GM19193 (cell line): ENCODE results near the gene SAMMSON.

Experiments used
- POLR2A ChIP-seq: IDR thresholded peaks from 4 replicates; pipeline ENCODE4 v1.6.1; 2011; ENCODE audit not compliant: insufficient read depth, insufficient read length; ENCODE audit errors: extremely low read depth

Gene SAMMSON

DNA sequence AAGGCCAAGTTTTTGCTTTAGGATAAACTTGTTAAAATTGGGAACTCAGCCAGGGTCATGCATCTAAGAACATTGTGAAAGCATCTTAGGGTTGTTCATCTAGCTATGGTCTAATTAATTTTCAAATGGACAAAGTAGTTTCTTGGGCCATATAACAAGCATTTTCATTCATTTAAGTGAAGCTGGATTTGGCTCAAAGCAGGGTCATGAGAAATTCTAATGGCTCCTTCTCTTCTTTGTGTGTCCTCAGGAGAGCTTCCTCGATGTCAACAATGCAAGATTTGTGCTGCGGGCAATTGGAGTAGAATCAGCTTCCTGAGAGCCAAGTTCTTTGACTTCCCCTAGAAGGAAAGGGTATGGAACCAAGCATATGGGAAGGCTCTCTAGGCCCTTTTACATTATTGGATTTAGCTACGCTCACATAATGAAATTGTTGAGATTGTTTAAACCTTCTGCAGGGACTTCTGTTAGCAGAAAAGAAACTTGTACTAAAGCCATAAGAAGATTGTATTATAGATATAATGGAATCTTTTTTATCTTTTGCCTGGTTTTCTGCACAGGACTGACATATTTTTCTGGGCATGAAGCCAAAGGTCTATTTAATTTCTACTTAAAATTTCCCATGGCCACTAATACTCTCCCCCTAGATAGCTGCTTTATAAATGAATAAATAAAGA is 1.8 kb upstream of the SAMMSON start:
- TF ChIP-seq POLR2A, result no peak

GRCh38 chr3:69998759-69999139 is 784 bp upstream of the SAMMSON start:
- TF ChIP-seq POLR2A, result no peak

GRCh38 chr3:70000028-70000410 is 486 bp downstream of the SAMMSON start:
- no peak for TF ChIP-seq POLR2A

- no peak for TF ChIP-seq POLR2A
These were observed 1.1 kb downstream of the SAMMSON start for GRCh38 chr3:70000563-70001081.

DNA sequence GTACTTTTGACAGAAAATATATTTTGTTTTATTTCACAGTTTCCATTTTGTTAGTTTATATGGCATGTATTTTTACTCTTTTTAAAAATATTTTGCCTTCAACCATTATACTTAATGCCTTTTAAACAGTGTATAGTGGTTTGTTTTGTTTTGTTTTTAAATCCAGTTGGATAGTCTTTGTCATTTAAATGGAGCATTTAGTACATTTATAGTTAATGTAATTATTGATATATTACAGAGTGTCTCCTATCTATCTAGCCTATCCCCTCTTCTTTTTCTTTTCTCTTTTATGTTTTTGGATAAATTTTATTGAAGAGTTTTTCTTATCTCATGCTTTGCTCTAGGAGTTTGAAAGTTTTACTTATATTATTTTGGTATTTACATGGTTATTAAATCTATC is 3.6 kb downstream of the SAMMSON start:
- no peak for TF ChIP-seq POLR2A

GRCh38 chr3:70006089-70006488 is 6.6 kb downstream of the SAMMSON start:
- TF ChIP-seq POLR2A, result no peak

DNA sequence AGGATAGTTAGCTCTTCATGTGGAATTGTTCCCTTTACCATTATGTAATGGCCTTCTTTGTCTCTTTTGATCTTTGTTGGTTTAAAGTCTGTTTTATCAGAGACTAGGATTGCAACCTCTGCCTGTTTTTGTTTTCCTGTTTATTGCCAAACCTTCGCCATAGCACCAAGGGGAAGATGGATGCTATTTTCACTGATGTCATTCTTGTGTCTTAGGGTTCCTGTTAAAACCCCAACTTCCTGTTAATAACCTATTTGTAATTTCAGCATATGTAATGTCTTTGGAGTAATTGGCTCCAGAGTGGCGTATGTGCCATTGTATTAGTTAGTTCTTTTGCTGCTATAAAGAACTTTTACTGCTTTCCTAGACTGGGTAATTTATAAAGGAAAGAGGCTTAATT is 10.8 kb downstream of the SAMMSON start:
- no peak for TF ChIP-seq POLR2A

- TF ChIP-seq POLR2A, result no peak
These were observed 12.0 kb downstream of the SAMMSON start for GRCh38 chr3:70011582-70011981.

- TF ChIP-seq POLR2A, result no peak
These were observed 21.6 kb downstream of the SAMMSON start for GRCh38 chr3:70020906-70021660.

GRCh38 chr3:70028361-70028760 is 28.8 kb downstream of the SAMMSON start:
- no peak for TF ChIP-seq POLR2A

GRCh38 chr3:70038693-70039092 is 39.2 kb downstream of the SAMMSON start:
- TF ChIP-seq POLR2A, result no peak

GRCh38 chr3:70040386-70040785 is 40.9 kb downstream of the SAMMSON start:
- no peak for TF ChIP-seq POLR2A

DNA sequence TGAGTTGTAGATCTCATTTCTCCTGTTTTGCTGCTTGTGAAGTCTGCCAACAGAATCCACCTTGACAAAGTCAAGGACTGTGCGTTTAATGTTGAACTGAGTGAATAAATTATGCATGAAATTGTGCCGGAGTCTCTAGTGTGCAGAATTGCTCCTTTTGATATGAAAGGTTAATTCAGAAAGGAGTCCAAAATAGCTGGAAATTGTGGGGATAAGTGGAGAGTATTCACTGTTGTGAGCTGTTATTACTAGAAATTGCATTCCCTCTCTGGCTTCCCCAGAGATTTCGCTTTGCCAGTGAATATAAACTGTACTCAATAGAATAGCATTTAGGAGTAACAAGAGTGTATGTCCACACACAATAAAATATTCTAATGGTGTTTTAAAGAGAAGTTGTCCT is 43.1 kb downstream of the SAMMSON start:
- TF ChIP-seq POLR2A, result no peak

DNA sequence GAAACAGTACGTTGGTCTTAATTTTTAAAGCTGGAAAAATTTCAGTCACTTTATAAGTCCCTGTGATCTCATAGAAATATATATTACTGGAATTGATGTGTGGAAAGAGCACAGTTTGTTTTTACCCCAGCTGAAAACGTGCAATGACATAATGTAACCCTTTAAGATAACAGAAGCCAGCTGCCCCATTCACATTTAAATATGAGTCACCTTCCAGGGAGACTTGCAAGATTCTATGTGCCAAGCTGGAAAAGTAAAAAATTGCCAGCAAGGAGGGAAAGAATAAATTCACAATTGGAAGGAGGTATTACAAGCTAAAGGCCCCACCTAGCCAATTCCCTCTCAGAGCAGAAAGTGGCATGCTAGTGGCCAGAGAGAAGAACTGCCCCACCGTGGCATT is 50.2 kb downstream of the SAMMSON start:
- no peak for TF ChIP-seq POLR2A

DNA sequence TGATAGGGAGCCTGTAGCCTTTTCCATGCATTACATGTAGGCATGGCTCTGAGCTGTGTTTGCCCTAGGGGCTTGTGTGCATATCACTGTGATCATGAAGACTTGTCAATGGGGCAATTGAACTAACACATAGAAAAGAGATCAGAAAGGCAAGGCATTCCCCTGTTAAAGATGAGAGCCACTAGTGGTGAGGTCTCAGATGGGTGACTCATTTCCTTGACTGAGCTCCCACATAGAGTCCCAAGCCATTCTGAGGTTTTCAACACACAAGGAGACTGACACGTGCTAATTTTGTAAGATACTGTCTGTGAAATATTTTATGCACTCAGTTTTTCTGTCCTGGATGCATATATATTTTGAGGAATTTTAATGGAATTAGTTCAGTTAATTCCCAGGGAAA is 53.8 kb downstream of the SAMMSON start:
- no peak for TF ChIP-seq POLR2A

GRCh38 chr3:70056081-70056480 is 56.5 kb downstream of the SAMMSON start:
- no peak for TF ChIP-seq POLR2A
